Endothelial cell of umbilical vein (primary cell): ENCODE data around the gene DGCR8.

Source experiments
- EZH2 ChIP-seq: IDR thresholded peaks from 2 replicates; pipeline ENCODE4 v1.6.1; 2012; ENCODE audit warnings: borderline replicate concordance, low read depth, mild to moderate bottlenecking, moderate library complexity, low read length, inconsistent platforms; ENCODE audit not compliant: severe bottlenecking
- GATA2 ChIP-seq: IDR thresholded peaks from 2 replicates; pipeline ENCODE4 v1.7.0; 2011; ENCODE audit warnings: low read depth, mild to moderate bottlenecking, moderate library complexity, mixed read lengths, low read length; ENCODE audit not compliant: insufficient read length, insufficient read depth
- JUN ChIP-seq: IDR thresholded peaks from 2 replicates; pipeline ENCODE4 v1.6.1; 2011; ENCODE audit warnings: borderline replicate concordance, low read depth; ENCODE audit not compliant: insufficient read length, insufficient read depth
- MYC ChIP-seq: IDR thresholded peaks from one replicate; pipeline ENCODE4 v1.6.1; 2011; ENCODE audit warnings: mild to moderate bottlenecking, low read depth, low read length
- POLR2A ChIP-seq: IDR thresholded peaks from 2 replicates; pipeline ENCODE4 v1.6.1; 2012; ENCODE audit warnings: low read depth, mild to moderate bottlenecking, control low read depth, low read length
- POLR2AphosphoS5 ChIP-seq: IDR thresholded peaks from 2 replicates; pipeline ENCODE4 v1.6.1; 2012; ENCODE audit warnings: low read depth, mild to moderate bottlenecking, control low read depth, low read length, moderate library complexity; ENCODE audit not compliant: insufficient read depth
- TF ChIP-seq, protein P1 (sequence below), 2 donors: IDR thresholded peaks; 1 replicate in 1 of 2; 2 replicates in 1 of 2; pipeline ENCODE4 v1.5.1; 2011; ENCODE audit warnings: low read length in 2 of 2, mild to moderate bottlenecking in 2 of 2, moderate library complexity in 2 of 2, control low read depth in 1 of 2, inconsistent platforms in 1 of 2, low read depth in 1 of 2; ENCODE audit not compliant: insufficient read depth in 1 of 2; ENCODE audit errors: extremely low read depth in 1 of 2

DNA sequence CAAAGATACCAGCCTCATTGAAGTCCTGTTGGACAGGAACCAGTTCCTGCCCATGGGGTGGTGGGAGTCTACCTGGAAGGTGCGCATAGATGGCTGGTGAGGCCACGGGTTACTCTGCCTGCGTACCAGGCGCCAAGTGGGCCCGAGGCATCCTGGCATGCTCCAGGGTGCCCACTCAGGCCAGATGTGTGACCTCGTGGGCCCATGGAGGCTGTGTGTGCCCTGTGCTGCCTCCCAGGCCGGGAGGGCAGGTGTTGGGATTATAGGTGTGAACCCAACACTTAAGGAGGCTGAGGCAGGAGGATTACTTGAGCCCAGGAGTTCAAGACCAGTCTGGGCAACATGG, 36.1 kb upstream of the DGCR8 start:
- TF ChIP-seq, protein P1, sequence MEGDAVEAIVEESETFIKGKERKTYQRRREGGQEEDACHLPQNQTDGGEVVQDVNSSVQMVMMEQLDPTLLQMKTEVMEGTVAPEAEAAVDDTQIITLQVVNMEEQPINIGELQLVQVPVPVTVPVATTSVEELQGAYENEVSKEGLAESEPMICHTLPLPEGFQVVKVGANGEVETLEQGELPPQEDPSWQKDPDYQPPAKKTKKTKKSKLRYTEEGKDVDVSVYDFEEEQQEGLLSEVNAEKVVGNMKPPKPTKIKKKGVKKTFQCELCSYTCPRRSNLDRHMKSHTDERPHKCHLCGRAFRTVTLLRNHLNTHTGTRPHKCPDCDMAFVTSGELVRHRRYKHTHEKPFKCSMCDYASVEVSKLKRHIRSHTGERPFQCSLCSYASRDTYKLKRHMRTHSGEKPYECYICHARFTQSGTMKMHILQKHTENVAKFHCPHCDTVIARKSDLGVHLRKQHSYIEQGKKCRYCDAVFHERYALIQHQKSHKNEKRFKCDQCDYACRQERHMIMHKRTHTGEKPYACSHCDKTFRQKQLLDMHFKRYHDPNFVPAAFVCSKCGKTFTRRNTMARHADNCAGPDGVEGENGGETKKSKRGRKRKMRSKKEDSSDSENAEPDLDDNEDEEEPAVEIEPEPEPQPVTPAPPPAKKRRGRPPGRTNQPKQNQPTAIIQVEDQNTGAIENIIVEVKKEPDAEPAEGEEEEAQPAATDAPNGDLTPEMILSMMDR (IDR thresholded peaks at IDR 0.05; ENCODE audit: extremely low read depth in 1 of 2, insufficient read depth in 1 of 2, low read depth in 1 of 2, low read length in 2 of 2) = no peak
- TF ChIP-seq POLR2A (no peak), GATA2 (no peak), POLR2AphosphoS5 (no peak), EZH2 (no peak), MYC (no peak), JUN (no peak)
